ENCODE data around the gene MBD2. TPM values are rescaled to one million over a fixed set of nuclear protein-coding genes. Genes with fewer than 3 reads are reported as not detected.
"Not testable (repeated sequence)": the region's sequence is repeated elsewhere in the genome, so short reads cannot be mapped to it uniquely, and the experiment has no call there.

Gene MBD2
- total RNA-seq, 1 donor from 2014 or later: 48.8 TPM

GRCh38 chr18:54215069-54215468 is 9.4 kb downstream of the MBD2 start:
- no peak for DNase-seq (ENCODE audit: extremely low spot score, unreplicated experiment)
- H3K27ac Mint-ChIP-seq: no peak overlapping the region
- no peaks in the 10 kb centered on the region for H3K9me3 Mint-ChIP-seq
- H3K36me3 Mint-ChIP-seq: peaks cover 19% of the 10 kb centered on the region
- H3K27me3 Mint-ChIP-seq: no peaks in the 10 kb centered on the region
- TF ChIP-seq CTCF (conservative IDR thresholded peaks at IDR 0.05): no peak
- H3K4me1 Mint-ChIP-seq (ENCODE audit: unreplicated experiment): peaks cover 27% of the 10 kb centered on the region
- H3K4me3 Mint-ChIP-seq: no peak overlapping the region

DNA sequence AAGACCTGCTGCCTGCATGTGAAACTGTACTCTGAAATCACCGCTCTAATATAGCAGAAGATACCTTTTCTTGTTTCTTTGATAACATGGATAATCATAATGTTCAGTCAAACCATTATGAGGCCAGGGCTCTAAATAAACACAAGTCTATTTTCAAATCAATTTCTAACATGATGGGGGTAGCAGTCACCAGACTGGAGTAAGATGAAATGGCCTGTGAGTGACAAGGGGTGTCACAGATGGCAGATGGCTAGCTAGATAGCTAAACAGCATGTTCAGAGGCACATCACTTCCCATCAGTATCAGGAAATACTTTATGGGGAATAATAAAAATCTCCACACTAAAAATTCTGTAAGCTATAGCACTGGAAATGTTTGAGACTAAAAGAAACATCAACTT is 14.0 kb downstream of the MBD2 start:
- DNase-seq (ENCODE audit: extremely low spot score, unreplicated experiment): no peak
- Mint-ChIP-seq H3K27ac (peak overlapping the region; percentile 55), H3K4me1 (ENCODE audit: unreplicated experiment) (peaks cover 44% of the 10 kb centered on the region), H3K27me3 (no peaks in the 10 kb centered on the region), H3K4me3 (no peak overlapping the region), H3K36me3 (peaks cover 13% of the 10 kb centered on the region), H3K9me3 (no peaks in the 10 kb centered on the region)
- no peak for TF ChIP-seq CTCF (conservative IDR thresholded peaks at IDR 0.05)

DNA sequence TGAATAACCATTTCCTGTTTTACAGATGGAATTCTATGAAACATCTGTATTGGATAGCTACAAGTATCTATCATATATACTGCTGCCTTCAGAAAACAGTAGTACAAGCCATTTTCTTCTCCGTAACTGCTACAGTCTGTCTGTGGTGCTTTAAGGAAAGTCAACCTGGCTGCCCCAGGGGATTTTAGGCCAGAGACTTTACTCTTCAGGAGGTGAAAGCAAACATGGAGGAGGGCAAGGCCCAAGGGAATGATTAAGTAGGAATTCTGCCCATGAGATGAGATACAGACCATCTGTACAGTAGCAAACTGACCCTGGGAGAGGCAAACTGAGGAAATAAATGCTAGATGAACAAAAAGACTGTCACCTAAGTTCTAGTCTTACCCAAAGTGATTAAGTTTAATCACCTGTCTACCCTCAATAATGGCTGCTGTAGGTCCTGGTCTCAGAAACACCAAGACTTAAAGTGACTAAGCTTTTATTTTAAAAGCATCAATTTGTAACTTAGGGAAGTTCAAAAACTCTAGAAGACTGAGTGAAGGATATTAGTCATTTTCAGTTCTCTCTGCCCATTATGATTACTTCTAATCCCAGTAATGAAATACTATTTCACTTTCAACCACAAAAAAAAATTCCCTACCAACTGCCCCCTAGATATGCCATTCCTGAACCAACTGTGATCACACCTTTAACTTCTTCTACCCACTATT is 14.8 kb downstream of the MBD2 start:
- Mint-ChIP-seq H3K4me3 (peak overlapping the region; percentile 4), H3K9me3 (no peaks in the 10 kb centered on the region), H3K36me3 (peaks cover 12% of the 10 kb centered on the region), H3K27me3 (no peaks in the 10 kb centered on the region), H3K4me1 (ENCODE audit: unreplicated experiment) (peaks cover 44% of the 10 kb centered on the region), H3K27ac (peak overlapping the region; percentile 55)
- DNase-seq (ENCODE audit: extremely low spot score, unreplicated experiment): no peak
- no peak for TF ChIP-seq CTCF (conservative IDR thresholded peaks at IDR 0.05)

DNA sequence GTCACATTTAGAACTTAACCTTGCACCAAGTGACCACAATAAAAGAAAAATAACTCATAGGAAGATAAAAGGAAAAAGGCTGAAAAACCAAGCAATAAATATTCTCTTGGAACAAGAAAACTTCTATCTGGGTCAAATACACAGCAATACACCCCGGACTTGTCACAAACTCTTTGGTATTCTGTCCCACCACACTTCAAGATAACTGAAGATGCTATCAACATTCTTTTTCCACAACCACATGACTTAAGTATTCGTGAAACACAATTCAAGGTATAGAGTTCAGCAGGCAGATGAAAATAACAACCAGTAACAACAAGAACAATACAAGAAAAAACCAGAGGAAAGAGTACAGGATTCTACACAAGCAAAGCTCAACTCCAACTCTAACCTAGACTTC is 18.0 kb downstream of the MBD2 start:
- Mint-ChIP-seq H3K36me3 (peaks cover 19% of the 10 kb centered on the region), H3K4me3 (no peak overlapping the region), H3K27me3 (no peaks in the 10 kb centered on the region), H3K4me1 (ENCODE audit: unreplicated experiment) (peaks cover 45% of the 10 kb centered on the region), H3K27ac (peak overlapping the region; percentile 37), H3K9me3 (no peaks in the 10 kb centered on the region)
- no peak for TF ChIP-seq CTCF (conservative IDR thresholded peaks at IDR 0.05)
- no peak for DNase-seq (ENCODE audit: extremely low spot score, unreplicated experiment)

GRCh38 chr18:54205959-54206358 is 18.5 kb downstream of the MBD2 start:
- Mint-ChIP-seq H3K36me3 (peaks cover 21% of the 10 kb centered on the region), H3K9me3 (no peaks in the 10 kb centered on the region), H3K4me1 (ENCODE audit: unreplicated experiment) (peaks cover 42% of the 10 kb centered on the region), H3K27me3 (no peaks in the 10 kb centered on the region), H3K4me3 (no peak overlapping the region), H3K27ac (peak overlapping the region; percentile 37)
- no peak for TF ChIP-seq CTCF (conservative IDR thresholded peaks at IDR 0.05)
- no peak for DNase-seq (ENCODE audit: extremely low spot score, unreplicated experiment)

GRCh38 chr18:54205448-54205847 is 19.0 kb downstream of the MBD2 start:
- not testable (repeated sequence) for DNase-seq (ENCODE audit: extremely low spot score, unreplicated experiment); H3K27me3 Mint-ChIP-seq; H3K4me3 Mint-ChIP-seq; H3K9me3 Mint-ChIP-seq; H3K27ac Mint-ChIP-seq
- Mint-ChIP-seq H3K4me1 (ENCODE audit: unreplicated experiment) (peaks cover 42% of the 10 kb centered on the region), H3K36me3 (peaks cover 22% of the 10 kb centered on the region)
